CD4-positive, alpha-beta T cell treated with Interferon gamma for 1 hour (primary cell): ENCODE data around the gene FAM118B.

Experiments used
- DNase-seq: peaks from one replicate; pipeline ENCODE4 v3.0.0-alpha.2; 2020

Gene FAM118B

DNA sequence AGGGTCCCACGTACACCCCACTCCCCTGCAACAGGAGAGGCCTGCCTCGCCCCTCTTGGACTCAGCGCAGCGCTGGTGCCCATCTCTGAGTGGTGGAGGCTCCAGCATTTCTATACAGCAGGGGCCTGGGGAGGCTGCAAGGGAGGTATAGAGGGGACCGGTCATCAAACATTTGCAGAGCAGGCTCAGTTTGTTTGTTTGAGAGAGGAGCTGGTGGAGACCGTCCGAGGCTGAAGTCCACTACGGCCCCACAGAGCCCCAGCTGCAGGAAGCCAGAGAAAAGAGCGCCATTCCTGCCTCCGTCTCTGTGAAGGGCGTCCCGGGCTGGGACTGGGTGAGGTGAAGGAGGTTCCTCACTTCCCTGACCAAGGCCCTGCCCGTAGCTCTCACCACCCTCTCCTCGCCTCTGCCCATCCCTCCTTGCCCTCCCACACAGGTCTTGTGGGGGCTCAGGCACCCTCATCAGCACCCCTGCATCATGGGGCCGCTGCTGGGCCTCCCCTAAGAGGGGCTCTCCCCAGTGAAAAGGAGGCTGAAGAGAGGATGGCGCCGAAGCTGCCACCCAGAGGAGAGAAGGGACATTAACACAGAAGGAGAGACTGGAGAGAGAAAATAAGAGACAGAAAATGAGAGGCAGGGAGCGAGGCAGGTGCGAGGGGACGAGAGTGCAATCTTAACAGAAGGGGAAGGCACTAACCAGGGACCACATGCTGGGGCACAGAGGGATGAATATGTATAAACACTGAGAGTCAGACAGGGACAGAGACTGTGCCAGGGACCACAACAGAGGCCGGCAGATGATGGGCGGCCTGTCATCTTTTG lies 24.7 kb upstream of the FAM118B start:
- DNase-seq = no peak

DNA sequence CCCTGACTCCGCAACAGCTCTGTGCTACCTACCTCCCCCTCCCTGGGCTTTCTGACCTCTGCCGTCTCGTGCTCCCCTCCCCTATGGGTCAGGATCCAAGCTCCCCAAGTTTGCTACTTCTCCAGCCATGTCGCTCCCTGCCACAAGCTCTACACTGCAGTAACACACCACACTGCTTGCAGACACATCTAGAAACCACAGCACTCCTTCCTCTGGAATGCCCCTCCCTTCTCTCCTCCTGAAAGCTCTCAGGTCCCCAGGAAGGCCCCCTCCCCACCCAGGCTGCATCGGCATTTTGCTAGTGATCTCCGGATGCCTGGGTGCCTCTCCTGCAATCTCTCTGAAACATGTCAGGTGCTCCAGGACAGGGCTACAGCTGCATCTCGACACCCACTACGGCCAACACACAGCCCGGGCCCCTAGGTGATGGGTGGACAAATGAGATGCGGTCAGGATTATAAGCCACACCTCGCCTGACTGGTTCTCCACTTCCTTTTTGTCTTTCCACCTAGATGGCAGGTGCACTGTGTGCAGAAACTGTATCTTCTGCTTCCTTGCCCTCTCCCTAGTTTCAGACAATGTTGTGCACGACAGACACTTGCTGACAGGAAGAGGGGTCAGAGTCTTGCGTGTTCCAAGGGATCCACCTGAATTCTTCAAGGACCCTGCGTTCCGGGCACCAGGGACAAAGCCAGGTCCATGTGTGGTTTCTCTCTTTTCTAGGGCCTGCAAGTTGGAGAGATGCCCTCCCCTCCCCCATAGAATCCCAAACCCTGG lies 23.1 kb upstream of the FAM118B start:
- DNase-seq = no peak

GRCh38 chr11:126189109-126189929 lies 22.3 kb upstream of the FAM118B start:
- no peak for DNase-seq

DNA sequence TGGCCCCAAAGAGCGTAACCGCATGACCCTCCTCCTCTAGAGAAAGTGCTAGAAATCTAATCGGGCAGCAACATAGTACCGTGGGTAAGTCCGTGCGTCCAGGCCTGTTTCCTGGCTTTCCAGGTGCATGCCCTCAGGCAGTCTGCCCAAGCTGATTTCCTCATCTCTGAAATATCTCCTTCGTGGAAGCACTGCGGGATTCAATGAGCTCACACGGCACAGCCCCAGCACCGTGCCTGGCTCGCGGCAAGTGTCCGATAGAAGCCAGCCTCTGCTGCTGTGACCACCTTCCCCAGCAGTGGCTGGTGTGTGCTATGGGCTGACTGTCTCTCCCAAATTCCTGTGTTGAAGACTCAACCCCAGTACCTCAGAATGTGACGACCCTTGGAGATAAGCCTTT lies 20.8 kb upstream of the FAM118B start:
- DNase-seq = no peak

DNA sequence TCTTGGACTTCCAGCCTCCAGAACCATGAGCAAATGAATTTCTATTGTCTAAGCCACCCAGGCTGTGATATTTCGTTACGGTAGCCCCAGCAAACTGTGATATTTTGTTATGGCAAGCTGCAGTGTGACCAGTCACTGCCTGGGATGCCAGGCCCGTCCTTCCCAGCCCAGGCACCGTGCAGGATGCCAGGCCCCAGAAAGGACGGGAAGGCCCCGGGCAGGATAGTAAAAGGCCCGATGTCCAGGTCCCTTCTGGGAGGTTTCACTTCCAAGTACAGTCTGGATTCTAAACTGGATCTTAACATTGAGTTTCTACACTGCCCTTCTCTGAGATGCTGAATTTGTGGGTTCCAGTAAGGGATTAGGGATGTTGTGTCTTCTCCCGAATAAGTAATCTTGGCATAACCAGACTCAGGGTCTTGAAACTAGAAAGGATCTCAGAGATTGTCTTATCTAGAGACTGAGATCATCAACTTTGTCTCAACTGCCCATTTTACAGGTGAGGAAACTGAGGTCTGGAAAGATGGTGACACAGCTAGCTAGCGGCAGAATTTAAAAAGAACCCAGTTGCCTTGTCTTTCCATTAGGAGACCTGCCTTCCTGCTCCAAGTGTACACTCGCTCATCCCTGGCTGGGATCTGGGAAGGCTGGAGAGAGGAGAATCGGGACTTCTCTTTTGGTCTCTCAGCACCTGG lies 20.1 kb upstream of the FAM118B start:
- no peak for DNase-seq

GRCh38 chr11:126192361-126192760 lies 19.2 kb upstream of the FAM118B start:
- DNase-seq = no peak

DNA sequence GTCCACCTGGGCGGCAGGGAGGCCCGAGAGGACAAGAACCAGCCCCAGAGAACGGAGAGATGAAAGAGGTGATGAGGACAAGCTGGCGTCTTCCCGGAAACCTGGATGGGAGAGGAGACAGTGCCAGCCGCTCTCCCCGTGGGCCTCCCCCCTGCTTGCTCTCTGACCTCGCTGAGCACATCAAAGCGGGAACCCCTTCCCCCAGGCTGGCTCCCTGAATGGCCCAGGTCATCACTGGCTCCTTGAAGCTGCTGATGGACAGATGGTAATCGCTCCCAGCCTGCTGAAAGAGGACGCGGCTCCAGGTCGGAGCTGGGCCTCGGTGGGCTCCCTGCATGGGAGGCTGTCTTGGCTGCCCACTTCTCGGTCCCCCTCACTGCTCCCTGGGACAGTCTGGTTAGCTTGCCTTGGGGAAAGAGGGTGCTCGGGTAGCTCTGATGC lies 18.5 kb upstream of the FAM118B start:
- no peak for DNase-seq

- DNase-seq = no peak
Observed at GRCh38 chr11:126194121-126194543, 17.4 kb upstream of the FAM118B start.

GRCh38 chr11:126195119-126195518 lies 16.5 kb upstream of the FAM118B start:
- DNase-seq = no peak

DNA sequence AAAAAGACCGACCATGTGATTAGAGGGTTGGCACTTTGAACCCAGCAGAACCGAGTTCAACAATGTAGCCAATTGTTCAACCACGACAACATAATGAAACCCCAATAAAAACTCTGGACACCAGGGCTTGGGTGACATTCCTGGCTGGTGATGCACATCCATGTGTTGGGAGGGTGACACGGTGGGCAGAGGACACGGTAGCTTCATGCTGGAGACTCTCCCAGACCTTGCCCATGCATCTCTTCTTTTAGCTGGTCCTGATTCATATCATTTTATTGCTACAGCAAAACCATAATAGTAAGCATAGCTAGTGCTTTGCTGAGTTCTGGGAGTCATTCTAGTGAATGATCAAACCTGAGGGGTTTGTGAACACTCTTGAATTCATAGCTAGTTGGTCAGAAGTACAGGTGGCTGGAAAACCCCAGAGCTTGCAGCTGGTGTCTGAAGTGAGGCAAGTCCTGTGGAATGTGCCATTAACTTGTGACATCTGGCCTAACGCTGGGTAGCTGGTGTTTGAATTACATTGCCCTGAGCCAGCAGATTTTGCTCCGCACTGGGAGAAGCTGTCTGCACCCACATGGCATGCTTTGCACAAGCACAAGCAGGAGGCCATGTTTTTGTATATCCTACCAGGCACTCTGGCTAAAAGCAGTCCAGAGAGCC lies 14.2 kb upstream of the FAM118B start:
- no peak for DNase-seq

- no peak for DNase-seq
Observed at GRCh38 chr11:126198648-126199047, 12.9 kb upstream of the FAM118B start.

- DNase-seq = no peak
Observed at GRCh38 chr11:126202646-126203359, 8.8 kb upstream of the FAM118B start.

- no peak for DNase-seq
Observed at GRCh38 chr11:126205359-126205758, 6.2 kb upstream of the FAM118B start.

- DNase-seq = no peak
Observed at GRCh38 chr11:126207896-126208295, 3.7 kb upstream of the FAM118B start.

- no peak for DNase-seq
Observed at GRCh38 chr11:126210871-126211235, 729 bp upstream of the FAM118B start.

DNA sequence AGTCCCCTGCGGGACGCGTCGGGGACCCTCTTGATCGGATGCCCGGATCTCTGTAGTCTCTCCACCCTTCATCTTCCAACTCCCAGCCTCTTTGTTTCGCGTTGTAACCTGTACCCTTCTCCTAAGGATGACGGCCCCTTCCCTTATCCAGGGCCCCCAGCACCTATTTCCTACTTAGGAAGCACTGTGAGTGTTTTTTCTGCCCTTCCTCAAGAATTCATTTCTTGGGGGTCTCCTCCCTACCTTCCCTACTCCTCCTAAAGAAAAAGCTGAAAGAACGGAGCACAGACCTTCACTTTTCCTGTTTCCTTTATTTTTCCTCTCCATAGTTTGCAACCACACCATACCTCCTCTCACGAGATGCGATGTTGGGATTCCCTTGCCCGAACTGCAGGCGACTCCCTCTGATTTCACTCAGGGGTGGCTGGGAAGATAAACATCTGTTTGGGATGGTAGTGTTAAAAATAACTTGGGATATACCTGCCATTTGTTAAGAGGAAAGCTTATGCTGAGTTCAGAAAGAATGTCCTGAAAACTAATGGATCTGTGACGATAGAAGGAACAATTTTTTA lies 593 bp downstream of the FAM118B start:
- DNase-seq = no peak

GRCh38 chr11:126214441-126214840 lies 2.9 kb downstream of the FAM118B start:
- DNase-seq = no peak

GRCh38 chr11:126214841-126215240 lies 3.3 kb downstream of the FAM118B start:
- no peak for DNase-seq

DNA sequence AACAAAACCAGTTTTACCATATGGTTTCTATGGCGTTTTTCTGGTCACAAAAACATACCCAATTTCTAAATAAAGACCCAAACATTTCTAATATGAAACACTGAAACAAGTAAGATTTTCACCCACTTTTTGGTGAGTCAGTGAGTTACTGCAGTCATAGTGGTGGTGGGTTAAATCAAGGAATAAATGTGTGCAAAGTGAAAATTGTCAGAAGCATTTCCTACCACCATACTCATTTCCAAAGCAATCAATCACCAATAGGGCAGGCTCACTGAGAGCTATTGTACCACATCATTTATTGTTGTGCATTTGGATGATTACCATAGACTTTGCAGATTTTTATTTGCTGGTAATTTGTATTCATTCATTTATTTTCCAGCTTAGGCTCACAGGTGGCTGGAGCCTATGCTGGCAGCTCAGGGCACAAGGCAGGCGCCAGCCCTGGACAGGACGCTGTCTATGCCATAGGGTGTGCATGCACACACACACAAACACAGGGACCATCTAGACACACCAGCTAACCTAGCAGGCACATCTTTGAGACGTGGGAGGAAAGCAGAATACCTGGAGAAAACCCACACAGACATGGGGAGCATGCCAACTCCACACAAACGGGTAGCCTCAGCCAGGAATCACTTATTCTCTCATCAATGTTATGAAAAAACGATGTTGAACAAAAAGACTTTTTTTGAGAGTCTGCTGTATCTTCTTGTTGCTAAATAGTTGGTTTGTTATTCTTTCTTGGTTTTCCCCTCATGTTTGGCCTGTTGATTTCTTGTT lies 5.1 kb downstream of the FAM118B start:
- no peak for DNase-seq

DNA sequence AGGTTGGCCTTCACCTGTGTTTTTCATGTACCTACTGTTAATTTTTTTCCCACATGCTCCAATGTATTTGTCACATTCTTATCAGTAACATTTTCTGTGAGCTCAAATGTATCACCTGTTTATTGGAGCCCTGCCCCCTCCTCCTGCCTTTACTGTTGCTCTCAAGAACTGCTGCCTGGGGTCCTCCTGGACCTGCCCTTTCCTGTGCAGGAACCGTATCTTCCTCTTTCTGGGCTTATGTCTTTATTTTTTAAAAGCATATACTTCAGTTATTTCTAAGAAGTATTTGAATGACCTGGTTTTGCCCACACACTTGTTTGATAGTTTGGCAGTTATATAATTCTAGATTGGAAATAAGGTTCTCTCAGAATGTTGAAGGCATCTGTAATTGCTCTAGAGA lies 5.9 kb downstream of the FAM118B start:
- no peak for DNase-seq
